HepG2 (cell line): ENCODE results near the gene FMNL2.

Source experiments
- EZH2 ChIP-seq: conservative IDR thresholded peaks from 2 replicates; pipeline ENCODE4 v1.6.1; 2012; ENCODE audit warnings: mild to moderate bottlenecking, low read depth, low read length, moderate library complexity
- FOSL1 ChIP-seq: sonication (generic); formaldehyde crosslinking; IDR thresholded peaks from 2 replicates; pipeline ENCODE4 v1.9.0; 2021; ENCODE audit warnings: missing genetic modification reagents, borderline replicate concordance
- NKX3-1 ChIP-seq: sonication (generic); formaldehyde crosslinking; IDR thresholded peaks from 2 replicates; pipeline ENCODE4 v1.5.0; 2020; ENCODE audit warnings: missing genetic modification reagents
- NR2F2 ChIP-seq: IDR thresholded peaks from 2 replicates; pipeline ENCODE4 v1.6.1; 2012; ENCODE audit warnings: low read depth, inconsistent platforms, borderline replicate concordance
- RFX5 ChIP-seq: IDR thresholded peaks from 2 replicates; pipeline ENCODE4 v1.6.1; 2011; ENCODE audit warnings: low read depth, low read length, improper control_type of control experiment
- ZNF331 ChIP-seq: sonication (generic); formaldehyde crosslinking; IDR thresholded peaks from 2 replicates; pipeline ENCODE4 v1.4.0; 2020; ENCODE audit warnings: missing genetic modification reagents
- ZNF501 ChIP-seq: sonication (generic); formaldehyde crosslinking; IDR thresholded peaks from 2 replicates; pipeline ENCODE4 v1.5.1; 2020; ENCODE audit warnings: mild to moderate bottlenecking, moderate library complexity, missing genetic modification reagents
- ZNF747 ChIP-seq: sonication (generic); formaldehyde crosslinking; IDR thresholded peaks from 2 replicates; pipeline ENCODE4 v1.8.1; 2023; ENCODE audit warnings: missing genetic modification reagents, mild to moderate bottlenecking, borderline replicate concordance
- TF ChIP-seq, protein P1 (sequence below): sonication (generic); formaldehyde crosslinking; IDR thresholded peaks from 2 replicates; pipeline ENCODE4 v1.5.0; 2020; ENCODE audit warnings: mild to moderate bottlenecking, missing genetic modification reagents, moderate library complexity

DNA sequence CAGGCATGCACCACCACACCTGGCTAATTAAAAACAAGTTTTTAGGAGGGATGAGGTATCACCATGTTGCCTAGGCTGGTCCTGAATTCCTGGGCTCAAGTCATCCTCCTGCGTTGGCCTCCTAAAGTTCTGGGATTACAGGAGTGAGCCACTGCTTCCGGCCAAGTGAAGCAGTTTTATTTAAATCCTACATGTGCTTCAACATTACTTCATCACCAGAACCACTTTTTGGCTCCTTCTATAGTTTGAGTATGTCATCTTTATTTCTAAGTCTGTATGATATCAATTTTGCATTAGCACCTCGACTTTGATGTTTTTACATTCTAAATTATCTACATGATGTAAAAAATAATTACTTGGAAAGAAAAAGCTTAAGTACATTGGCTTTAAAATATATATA, 144.3 kb downstream of the FMNL2 start:
- TF ChIP-seq, protein P1, sequence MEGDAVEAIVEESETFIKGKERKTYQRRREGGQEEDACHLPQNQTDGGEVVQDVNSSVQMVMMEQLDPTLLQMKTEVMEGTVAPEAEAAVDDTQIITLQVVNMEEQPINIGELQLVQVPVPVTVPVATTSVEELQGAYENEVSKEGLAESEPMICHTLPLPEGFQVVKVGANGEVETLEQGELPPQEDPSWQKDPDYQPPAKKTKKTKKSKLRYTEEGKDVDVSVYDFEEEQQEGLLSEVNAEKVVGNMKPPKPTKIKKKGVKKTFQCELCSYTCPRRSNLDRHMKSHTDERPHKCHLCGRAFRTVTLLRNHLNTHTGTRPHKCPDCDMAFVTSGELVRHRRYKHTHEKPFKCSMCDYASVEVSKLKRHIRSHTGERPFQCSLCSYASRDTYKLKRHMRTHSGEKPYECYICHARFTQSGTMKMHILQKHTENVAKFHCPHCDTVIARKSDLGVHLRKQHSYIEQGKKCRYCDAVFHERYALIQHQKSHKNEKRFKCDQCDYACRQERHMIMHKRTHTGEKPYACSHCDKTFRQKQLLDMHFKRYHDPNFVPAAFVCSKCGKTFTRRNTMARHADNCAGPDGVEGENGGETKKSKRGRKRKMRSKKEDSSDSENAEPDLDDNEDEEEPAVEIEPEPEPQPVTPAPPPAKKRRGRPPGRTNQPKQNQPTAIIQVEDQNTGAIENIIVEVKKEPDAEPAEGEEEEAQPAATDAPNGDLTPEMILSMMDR (CRISPR knock-in tag), result no peak
- no peak for TF ChIP-seq EZH2
- no peak for TF ChIP-seq RFX5
- no peak for TF ChIP-seq ZNF331 (CRISPR knock-in tag)
- no peak for TF ChIP-seq NKX3-1 (CRISPR knock-in tag)
- no peak for TF ChIP-seq FOSL1 (CRISPR knock-in tag)
- no peak for TF ChIP-seq ZNF501 (CRISPR knock-in tag)
- no peak for TF ChIP-seq ZNF747 (CRISPR knock-in tag)
- TF ChIP-seq NR2F2, result no peak
